Uterus (tissue), 2 donors: ENCODE measurements around the gene KMT2D.

ENCODE experiments used
- POLR2A ChIP-seq, 2 donors: fragments of 450-650 bp; IDR thresholded peaks; one replicate each; pipeline ENCODE4 v1.6.1; 2016; ENCODE audit warnings: antibody characterized with exemption in 2 of 2, mild to moderate bottlenecking in 1 of 2, moderate library complexity in 1 of 2
- TF ChIP-seq, protein P1 (sequence below), 4 experiments: fragments of 200-600 bp in 2 of 4; fragments of 450-650 bp in 2 of 4; sonication (generic) in 2 of 4; IDR thresholded peaks; one replicate each; pipeline ENCODE4 v1.5.1; 2016 to 2019; ENCODE audit warnings: antibody characterized with exemption in 4 of 4, mild to moderate bottlenecking in 2 of 4, moderate library complexity in 1 of 4

DNA sequence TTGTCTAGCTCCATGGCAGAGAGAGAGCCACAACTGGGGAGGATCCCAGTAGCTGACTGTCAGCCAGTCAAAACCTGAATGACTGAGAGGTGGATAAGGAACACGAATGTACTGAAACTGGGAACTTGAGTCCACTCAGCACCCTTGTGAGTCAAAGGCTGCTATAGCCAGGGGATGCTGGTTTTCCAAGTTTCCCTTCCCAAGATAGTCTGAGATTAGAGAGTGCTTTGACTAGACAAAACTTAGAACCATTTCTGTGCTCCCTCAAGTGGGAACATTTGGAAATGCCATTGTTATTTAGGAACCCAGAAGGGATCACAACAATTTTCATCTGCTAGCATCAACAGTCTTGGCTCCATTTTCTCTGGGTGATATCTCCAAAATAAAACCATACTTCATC is 46.0 kb downstream of the KMT2D start:
- TF ChIP-seq, protein P1, sequence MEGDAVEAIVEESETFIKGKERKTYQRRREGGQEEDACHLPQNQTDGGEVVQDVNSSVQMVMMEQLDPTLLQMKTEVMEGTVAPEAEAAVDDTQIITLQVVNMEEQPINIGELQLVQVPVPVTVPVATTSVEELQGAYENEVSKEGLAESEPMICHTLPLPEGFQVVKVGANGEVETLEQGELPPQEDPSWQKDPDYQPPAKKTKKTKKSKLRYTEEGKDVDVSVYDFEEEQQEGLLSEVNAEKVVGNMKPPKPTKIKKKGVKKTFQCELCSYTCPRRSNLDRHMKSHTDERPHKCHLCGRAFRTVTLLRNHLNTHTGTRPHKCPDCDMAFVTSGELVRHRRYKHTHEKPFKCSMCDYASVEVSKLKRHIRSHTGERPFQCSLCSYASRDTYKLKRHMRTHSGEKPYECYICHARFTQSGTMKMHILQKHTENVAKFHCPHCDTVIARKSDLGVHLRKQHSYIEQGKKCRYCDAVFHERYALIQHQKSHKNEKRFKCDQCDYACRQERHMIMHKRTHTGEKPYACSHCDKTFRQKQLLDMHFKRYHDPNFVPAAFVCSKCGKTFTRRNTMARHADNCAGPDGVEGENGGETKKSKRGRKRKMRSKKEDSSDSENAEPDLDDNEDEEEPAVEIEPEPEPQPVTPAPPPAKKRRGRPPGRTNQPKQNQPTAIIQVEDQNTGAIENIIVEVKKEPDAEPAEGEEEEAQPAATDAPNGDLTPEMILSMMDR (IDR thresholded peaks at IDR 0.05): no peak
- no peak for TF ChIP-seq POLR2A (IDR thresholded peaks at IDR 0.05)
